Panc1 (cell line): ENCODE data around the gene TMEM187. TPM values are rescaled to one million over a fixed set of nuclear protein-coding genes. Genes with fewer than 3 reads are reported as not detected.

Experiments used
- ATAC-seq: fragments of 200-7000 bp; cut with Tn5 transposase; 2 replicates; pipeline ENCODE4 v1.9.1; 2020; ENCODE audit warnings: mild to moderate bottlenecking, moderate library complexity
- BruUV-seq: library from RNA; stranded (reverse); fragments of 400-500 nt; replicated peaks from 2 replicates; lab custom pipeline; 2021; lab: Mats Ljungman, UMichigan
- CTCF ChIA-PET: fragments of 300-600 bp; sonication (Branson Sonifier 250); formaldehyde crosslinking; loops from one replicate; lab custom pipeline; 2022; ENCODE audit warnings: antibody characterized with exemption; lab: Charles Lee
- POLR2A ChIA-PET: fragments of 300-600 bp; sonication (Branson Sonifier 250); formaldehyde crosslinking; loops from one replicate; lab custom pipeline; 2022; ENCODE audit warnings: antibody characterized with exemption; lab: Charles Lee
- DNase-seq: peaks from one replicate; pipeline ENCODE4 v3.0.0-alpha.2; 2010; ENCODE audit warnings: low read depth, low spot score
- H3K27ac ChIP-seq: 2 replicates; pipeline ENCODE4 v1.5.1; 2011; ENCODE audit warnings: mild to moderate bottlenecking, low read length, inconsistent platforms
- H3K27me3 ChIP-seq: fragments of 200-500 bp; sonication (Bioruptor generic); 2 replicates; pipeline ENCODE4 v1.6.0; 2014; ENCODE audit warnings: low read length, inconsistent platforms; ENCODE audit not compliant: control insufficient read depth, insufficient read depth
- H3K36me3 ChIP-seq: fragments of 200-500 bp; sonication (Bioruptor generic); 2 replicates; pipeline ENCODE4 v1.5.1; 2014; ENCODE audit warnings: inconsistent platforms, mild to moderate bottlenecking, low read length, moderate library complexity; ENCODE audit not compliant: control insufficient read depth, insufficient read depth
- H3K4me1 ChIP-seq: 2 replicates; pipeline ENCODE4 v1.5.1; 2011; ENCODE audit warnings: inconsistent platforms, mild to moderate bottlenecking, low read length, moderate library complexity; ENCODE audit not compliant: control insufficient read depth, insufficient read depth
- H3K4me3 ChIP-seq, 2 experiments: 2 replicates each; pipeline ENCODE4 v1.5.1; 2011 to 2012; ENCODE audit warnings: low read depth in 2 of 2, low read length in 2 of 2, mild to moderate bottlenecking in 2 of 2, inconsistent platforms in 1 of 2, moderate library complexity in 1 of 2
- H3K9me3 ChIP-seq: fragments of 200-500 bp; sonication (Bioruptor generic); 2 replicates; pipeline ENCODE4 v1.5.1; 2014; ENCODE audit warnings: low read depth, mild to moderate bottlenecking, inconsistent platforms, low read length, moderate library complexity; ENCODE audit not compliant: control insufficient read depth, insufficient read depth
- POLR2AphosphoS5 ChIP-seq: IDR thresholded peaks from 2 replicates; pipeline ENCODE4 v1.6.1; 2012; ENCODE audit warnings: mild to moderate bottlenecking, low read depth, low read length, moderate library complexity
- SIN3A ChIP-seq: IDR thresholded peaks from 2 replicates; pipeline ENCODE4 v1.6.1; 2012; ENCODE audit warnings: low read depth, mild to moderate bottlenecking, low read length, moderate library complexity, borderline replicate concordance; ENCODE audit not compliant: insufficient read depth
- TCF7L2 ChIP-seq: IDR thresholded peaks from 2 replicates; pipeline ENCODE4 v1.6.1; 2011; ENCODE audit warnings: mild to moderate bottlenecking, low read depth, low read length, inconsistent platforms
- in situ Hi-C: cut with HindIII; loops from 2 replicates; pipeline ENCODE4 v1.10.0; 2016; ENCODE audit warnings: low sequenced_read_pairs, low pct_unique_long_range_greater_than_20kb
- intact Hi-C: fragments of 100-400 bp; cut with micrococcal nuclease; formaldehyde crosslinking; loops from one replicate; pipeline ENCODE4 v1.10.0; 2022; ENCODE audit not compliant: unreplicated experiment
- total RNA-seq: library from RNA; stranded (reverse); gene quantifications from one replicate; pipeline ENCODE4 v1.2.1, GENCODE V29; 2021; ENCODE audit not compliant: unreplicated experiment
- TF ChIP-seq, protein P1 (sequence below): fragments of 450-650 bp; IDR thresholded peaks from 2 replicates; pipeline ENCODE4 v1.5.1; 2017; ENCODE audit warnings: mild to moderate bottlenecking
- TF ChIP-seq, protein P2 (sequence below), 2 experiments: IDR thresholded peaks; 2 replicates each; pipeline ENCODE4 v1.6.1; 2011 to 2012; ENCODE audit warnings: low read depth in 2 of 2, control low read depth in 1 of 2, low read length in 1 of 2, mild to moderate bottlenecking in 1 of 2, moderate library complexity in 1 of 2; ENCODE audit not compliant: insufficient read depth in 1 of 2

TMEM187 gene
- total RNA-seq, 1 experiment from 2014 or later, result 15.7 TPM

DNA sequence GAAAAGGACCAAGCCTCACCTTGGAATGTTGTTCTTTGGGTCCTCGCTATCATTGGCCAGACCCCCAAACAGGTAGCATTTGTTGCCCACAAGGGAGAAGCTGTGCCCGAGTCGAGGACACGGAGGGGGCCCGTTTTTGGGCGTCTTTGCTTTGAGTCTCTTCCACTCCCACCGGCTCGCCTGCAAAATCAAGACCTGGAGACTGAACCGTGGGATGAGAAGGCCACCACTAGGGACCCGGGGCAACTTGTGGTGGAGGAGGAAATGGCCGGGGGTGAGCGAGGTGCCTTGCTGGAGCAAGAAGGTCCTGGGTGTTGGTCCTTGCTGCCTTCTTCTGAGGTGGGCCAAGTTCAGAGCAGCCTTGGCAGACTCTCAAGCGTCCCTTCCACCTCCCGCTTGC lies 8.4 kb upstream of the TMEM187 start:
- Histone ChIP-seq H3K4me1 (peaks cover 27% of the 10 kb centered on the region), H3K27ac (no peak overlapping the region), H3K27me3 (no peaks in the 10 kb centered on the region), H3K36me3 (peaks cover 10% of the 10 kb centered on the region), H3K9me3 (no peaks in the 10 kb centered on the region), H3K4me3 (no peak overlapping the region)
- in situ Hi-C loops, result no loop called here
- no peak for ATAC-seq
- CTCF ChIA-PET, result no interaction called here
- no TSS peak for BruUV-seq
- POLR2A ChIA-PET, result no interaction called here
- DNase-seq, result no peak
- TF ChIP-seq, protein P1, sequence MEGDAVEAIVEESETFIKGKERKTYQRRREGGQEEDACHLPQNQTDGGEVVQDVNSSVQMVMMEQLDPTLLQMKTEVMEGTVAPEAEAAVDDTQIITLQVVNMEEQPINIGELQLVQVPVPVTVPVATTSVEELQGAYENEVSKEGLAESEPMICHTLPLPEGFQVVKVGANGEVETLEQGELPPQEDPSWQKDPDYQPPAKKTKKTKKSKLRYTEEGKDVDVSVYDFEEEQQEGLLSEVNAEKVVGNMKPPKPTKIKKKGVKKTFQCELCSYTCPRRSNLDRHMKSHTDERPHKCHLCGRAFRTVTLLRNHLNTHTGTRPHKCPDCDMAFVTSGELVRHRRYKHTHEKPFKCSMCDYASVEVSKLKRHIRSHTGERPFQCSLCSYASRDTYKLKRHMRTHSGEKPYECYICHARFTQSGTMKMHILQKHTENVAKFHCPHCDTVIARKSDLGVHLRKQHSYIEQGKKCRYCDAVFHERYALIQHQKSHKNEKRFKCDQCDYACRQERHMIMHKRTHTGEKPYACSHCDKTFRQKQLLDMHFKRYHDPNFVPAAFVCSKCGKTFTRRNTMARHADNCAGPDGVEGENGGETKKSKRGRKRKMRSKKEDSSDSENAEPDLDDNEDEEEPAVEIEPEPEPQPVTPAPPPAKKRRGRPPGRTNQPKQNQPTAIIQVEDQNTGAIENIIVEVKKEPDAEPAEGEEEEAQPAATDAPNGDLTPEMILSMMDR, result no peak
- TF ChIP-seq, protein P2, sequence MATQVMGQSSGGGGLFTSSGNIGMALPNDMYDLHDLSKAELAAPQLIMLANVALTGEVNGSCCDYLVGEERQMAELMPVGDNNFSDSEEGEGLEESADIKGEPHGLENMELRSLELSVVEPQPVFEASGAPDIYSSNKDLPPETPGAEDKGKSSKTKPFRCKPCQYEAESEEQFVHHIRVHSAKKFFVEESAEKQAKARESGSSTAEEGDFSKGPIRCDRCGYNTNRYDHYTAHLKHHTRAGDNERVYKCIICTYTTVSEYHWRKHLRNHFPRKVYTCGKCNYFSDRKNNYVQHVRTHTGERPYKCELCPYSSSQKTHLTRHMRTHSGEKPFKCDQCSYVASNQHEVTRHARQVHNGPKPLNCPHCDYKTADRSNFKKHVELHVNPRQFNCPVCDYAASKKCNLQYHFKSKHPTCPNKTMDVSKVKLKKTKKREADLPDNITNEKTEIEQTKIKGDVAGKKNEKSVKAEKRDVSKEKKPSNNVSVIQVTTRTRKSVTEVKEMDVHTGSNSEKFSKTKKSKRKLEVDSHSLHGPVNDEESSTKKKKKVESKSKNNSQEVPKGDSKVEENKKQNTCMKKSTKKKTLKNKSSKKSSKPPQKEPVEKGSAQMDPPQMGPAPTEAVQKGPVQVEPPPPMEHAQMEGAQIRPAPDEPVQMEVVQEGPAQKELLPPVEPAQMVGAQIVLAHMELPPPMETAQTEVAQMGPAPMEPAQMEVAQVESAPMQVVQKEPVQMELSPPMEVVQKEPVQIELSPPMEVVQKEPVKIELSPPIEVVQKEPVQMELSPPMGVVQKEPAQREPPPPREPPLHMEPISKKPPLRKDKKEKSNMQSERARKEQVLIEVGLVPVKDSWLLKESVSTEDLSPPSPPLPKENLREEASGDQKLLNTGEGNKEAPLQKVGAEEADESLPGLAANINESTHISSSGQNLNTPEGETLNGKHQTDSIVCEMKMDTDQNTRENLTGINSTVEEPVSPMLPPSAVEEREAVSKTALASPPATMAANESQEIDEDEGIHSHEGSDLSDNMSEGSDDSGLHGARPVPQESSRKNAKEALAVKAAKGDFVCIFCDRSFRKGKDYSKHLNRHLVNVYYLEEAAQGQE (IDR thresholded peaks at IDR 0.05; ENCODE audit: insufficient read depth in 1 of 2, low read depth in 2 of 2, low read length in 1 of 2), result no peak
- intact Hi-C loops, result no loop called here

DNA sequence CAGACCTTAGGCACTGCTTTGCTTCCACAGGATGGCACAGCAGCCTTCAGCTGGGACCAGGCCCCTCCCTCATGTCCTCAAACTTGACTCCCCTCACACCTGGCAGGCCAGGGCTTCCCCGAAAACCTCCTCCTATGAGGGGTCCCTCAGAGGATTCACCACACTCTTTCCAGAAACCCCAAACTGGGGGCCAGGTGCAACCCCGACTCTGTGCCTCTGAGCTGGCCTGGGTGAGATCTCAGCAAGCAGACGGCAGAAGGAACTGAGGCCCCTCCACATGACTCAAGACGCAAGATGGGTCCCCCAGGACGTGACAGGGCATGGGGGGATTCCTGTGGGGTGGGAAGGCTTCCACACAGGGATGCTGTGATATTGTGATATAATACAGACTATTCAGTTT lies 7.1 kb upstream of the TMEM187 start:
- ATAC-seq (no peak), DNase-seq (no peak)
- peaks cover 10% of the 10 kb centered on the region for H3K36me3 ChIP-seq
- no peaks in the 10 kb centered on the region for H3K9me3 ChIP-seq
- ChIA-PET CTCF (no interaction called here), POLR2A (no interaction called here)
- no peaks in the 10 kb centered on the region for H3K27me3 ChIP-seq
- no peak for TF ChIP-seq POLR2AphosphoS5
- no peak for TF ChIP-seq TCF7L2
- TF ChIP-seq, protein P1, result no peak
- no peak for TF ChIP-seq SIN3A
- TF ChIP-seq, protein P2 (IDR thresholded peaks at IDR 0.05; ENCODE audit: insufficient read depth in 1 of 2, low read depth in 2 of 2, low read length in 1 of 2), result no peak
- no peak overlapping the region for H3K4me3 ChIP-seq
- intact Hi-C loops, result no loop called here
- no peak overlapping the region for H3K27ac ChIP-seq
- in situ Hi-C loops, result no loop called here
- BruUV-seq, result no TSS peak
- peaks cover 27% of the 10 kb centered on the region for H3K4me1 ChIP-seq
